Heart left ventricle (tissue), 13 donors: ENCODE measurements around the gene DAAM2.

Experiments used
- POLR2A ChIP-seq, 2 donors: fragments of 450-650 bp; IDR thresholded peaks; one replicate each; pipeline ENCODE4 v1.6.1; 2017; ENCODE audit warnings: antibody characterized with exemption in 2 of 2, mild to moderate bottlenecking in 2 of 2, moderate library complexity in 2 of 2
- TF ChIP-seq, protein P1 (sequence below), 12 donors: fragments of 200-600 bp; sonication (generic) in 4 of 12; IDR thresholded peaks; one replicate each; pipeline versions ENCODE4 v1.5.0 to v1.8.0; 2018 to 2022; ENCODE audit warnings: antibody characterized with exemption in 12 of 12, mild to moderate bottlenecking in 5 of 12
- donor health status: ischemic (EF 13 %, LVEDD 7.1; RV severe dilation, severe dysfunction).
- donor health status: DM: no; HTN: yes; CAD: no.
- donor health status: DM: no; HTN: no; CAD: no.
- donor health status: ischemic (EF 25% LVEDD 6.9; RV normal size, moderate dysfunction).
- donor health status: ischemic (EF 25% LVEDD 5.7; RV mildly dilated, moderate dysfunction).
- donor health status: ischemic (EF 35%, LVEDD 5.7; RV mildly dilated, moderate dysfunction).
- donor health status: nonischemic (EF 11% LVEDD 7.7; RV severe dilation, severe dysfunction).
- donor health status: DM: yes; HTN: yes; CAD: no.
- donor health status: PGD.
- donor health status: ischemic (EF 29% LVEDD 5.4; RV normal size, mild dysfunction).
- donor health status: nonischemic (EF 23%, LVEDD 6.1; RV moderate dilation, normal function).

DNA sequence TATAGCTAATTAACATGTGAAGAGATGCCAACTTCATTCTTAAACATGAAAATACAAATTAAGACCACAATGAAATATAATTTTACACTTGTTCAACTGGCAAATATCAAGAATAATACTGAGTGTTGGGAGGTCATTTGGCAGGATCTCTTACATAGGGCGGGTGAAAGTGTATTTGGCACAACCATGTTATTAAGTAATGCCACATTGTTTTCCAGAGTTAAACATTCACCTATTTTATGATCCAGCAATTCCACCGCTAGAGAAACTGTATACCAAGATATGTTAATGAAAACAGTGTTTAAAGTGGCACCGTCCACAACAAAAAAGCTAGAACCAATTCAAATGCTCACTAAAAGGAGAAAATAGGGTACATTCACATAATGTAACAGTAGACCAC lies 128.0 kb downstream of the DAAM2 start:
- TF ChIP-seq, protein P1, sequence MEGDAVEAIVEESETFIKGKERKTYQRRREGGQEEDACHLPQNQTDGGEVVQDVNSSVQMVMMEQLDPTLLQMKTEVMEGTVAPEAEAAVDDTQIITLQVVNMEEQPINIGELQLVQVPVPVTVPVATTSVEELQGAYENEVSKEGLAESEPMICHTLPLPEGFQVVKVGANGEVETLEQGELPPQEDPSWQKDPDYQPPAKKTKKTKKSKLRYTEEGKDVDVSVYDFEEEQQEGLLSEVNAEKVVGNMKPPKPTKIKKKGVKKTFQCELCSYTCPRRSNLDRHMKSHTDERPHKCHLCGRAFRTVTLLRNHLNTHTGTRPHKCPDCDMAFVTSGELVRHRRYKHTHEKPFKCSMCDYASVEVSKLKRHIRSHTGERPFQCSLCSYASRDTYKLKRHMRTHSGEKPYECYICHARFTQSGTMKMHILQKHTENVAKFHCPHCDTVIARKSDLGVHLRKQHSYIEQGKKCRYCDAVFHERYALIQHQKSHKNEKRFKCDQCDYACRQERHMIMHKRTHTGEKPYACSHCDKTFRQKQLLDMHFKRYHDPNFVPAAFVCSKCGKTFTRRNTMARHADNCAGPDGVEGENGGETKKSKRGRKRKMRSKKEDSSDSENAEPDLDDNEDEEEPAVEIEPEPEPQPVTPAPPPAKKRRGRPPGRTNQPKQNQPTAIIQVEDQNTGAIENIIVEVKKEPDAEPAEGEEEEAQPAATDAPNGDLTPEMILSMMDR (IDR thresholded peaks at IDR 0.05) = no peak
- no peak for TF ChIP-seq POLR2A (IDR thresholded peaks at IDR 0.05)
